ENCODE results near the gene SYCP2L.

SYCP2L gene

GRCh38 chr6:11008821-11009220 is 122.0 kb downstream of the SYCP2L start:
- DNase-seq (ENCODE audit: low read depth), result no peak

GRCh38 chr6:11009353-11009752 is 122.5 kb downstream of the SYCP2L start:
- DNase-seq (ENCODE audit: low read depth), result no peak

DNA sequence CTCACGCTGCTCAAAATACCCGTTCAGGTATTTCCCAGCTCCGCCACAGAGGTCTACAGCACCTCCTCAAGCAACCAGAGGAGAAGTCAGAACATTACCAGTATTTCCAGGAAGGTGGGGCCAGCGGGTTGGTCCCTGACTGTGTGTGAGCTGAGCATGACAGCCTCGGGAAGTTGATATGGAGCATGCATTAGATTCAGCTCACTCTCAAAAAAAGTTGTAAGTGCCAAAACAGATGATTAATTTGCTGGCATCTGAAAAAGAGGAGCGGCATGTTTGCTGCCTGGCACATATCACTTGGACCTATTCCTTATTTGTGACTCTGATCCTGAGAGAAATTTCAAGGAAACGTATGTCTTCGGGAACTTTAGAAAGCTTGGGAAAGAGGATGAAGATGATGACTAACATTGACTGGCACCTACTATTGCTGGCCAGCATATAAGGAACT is 125.0 kb downstream of the SYCP2L start:
- DNase-seq (ENCODE audit: low read depth), result no peak

GRCh38 chr6:11012295-11012754 is 125.5 kb downstream of the SYCP2L start:
- no peak for DNase-seq (ENCODE audit: low read depth)

- DNase-seq (ENCODE audit: low read depth), result no peak
These were observed 126.3 kb downstream of the SYCP2L start for GRCh38 chr6:11012976-11013720.

DNA sequence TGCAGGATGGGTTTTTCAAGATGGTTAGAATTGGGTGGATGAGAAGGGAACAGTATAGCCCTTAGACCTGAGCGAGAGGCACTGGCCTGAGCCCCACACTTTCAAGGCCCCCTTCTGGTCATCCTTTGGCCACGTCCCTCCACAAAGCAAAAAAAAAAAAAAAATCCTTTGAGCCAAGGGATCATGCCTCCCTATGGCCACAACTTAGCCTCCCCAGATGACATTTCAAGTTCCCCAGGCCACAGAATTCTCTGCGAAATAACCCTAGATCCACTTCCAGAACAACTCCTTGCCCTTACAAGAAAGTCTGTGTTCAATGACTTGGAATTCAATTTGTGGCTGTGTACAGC is 126.8 kb downstream of the SYCP2L start:
- DNase-seq (ENCODE audit: low read depth), result no peak

DNA sequence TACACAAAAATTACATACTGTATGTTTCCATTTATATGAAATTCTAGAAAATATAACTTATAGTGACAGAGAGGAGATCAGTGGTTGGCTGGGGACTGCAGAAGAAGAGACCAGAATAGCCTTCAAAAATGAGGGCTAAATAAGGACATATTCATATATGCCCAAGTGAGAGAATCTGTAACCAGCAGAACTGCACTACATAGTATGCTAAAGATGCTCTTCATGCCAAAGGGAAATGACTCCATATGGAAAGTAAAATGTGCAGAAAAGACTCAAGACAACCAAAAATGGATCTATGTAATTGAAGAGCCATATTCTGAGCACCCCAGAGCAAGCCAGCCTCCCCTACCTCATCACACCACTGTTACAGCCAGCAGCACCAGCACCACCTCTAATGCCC is 128.2 kb downstream of the SYCP2L start:
- no peak for DNase-seq (ENCODE audit: low read depth)

GRCh38 chr6:11016452-11016851 is 129.6 kb downstream of the SYCP2L start:
- no peak for DNase-seq (ENCODE audit: low read depth)

DNA sequence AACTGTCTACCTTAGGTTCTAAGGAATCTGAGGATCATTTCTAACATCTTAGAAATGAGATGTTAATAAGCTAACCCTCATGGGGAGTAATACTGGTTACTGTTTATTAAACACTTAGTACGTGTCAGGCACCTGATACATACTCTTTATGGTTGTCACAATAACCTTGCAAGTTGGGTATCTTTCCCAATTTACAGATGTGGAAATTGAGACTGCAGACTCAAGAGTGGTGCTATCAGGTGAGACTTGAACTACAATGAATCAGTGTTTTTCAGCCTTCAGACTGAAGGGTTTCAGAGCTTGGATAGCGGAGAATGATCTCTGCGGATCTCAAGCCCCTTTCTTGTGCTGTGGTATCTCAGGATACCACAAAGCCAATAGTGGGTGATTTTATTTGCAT is 130.2 kb downstream of the SYCP2L start:
- no peak for DNase-seq (ENCODE audit: low read depth)

DNA sequence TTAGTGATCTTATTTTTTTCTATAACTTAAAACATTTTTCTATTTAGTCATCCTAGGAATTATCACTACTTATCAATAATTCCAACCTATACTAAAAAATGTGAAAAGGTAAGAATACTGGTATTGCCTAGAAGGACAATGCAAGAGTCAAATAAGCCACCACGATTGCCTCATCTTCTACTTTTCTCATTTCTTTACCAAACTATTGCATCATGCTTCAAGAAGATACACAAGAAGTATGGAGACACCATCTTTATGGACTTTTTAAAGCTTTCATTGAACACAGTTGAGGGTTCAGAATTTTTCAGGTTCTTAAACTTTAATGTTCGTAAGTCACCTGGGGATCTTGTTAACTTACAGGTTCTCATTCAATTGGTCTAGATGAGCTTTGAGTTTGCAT is 131.4 kb downstream of the SYCP2L start:
- DNase-seq (ENCODE audit: low read depth), result no peak

GRCh38 chr6:11021003-11021402 is 134.2 kb downstream of the SYCP2L start:
- no peak for DNase-seq (ENCODE audit: low read depth)

DNA sequence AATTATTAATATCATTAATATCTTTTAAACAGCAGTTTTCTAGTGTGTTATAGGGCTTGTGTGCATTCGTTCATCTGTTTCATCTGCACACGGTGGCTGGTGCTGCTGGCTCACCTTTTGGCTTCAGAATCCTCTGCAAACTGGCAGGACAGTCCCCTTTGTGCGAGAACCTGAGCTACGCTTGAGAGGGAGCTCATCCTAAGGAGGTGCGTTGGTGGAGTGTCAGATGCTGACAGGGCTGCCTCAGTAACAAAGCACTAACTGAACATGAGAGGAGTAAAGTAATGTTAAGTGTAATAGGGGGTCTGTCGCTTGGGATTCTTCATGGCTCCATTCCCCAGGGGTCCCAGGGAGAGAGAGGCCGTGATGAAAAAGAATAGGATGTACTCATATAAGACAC is 134.9 kb downstream of the SYCP2L start:
- no peak for DNase-seq (ENCODE audit: low read depth)

GRCh38 chr6:11023032-11023431 is 136.2 kb downstream of the SYCP2L start:
- no peak for DNase-seq (ENCODE audit: low read depth)

Measured in activated T-cell treated with anti-CD3 and anti-CD28 coated beads for 1 hour (primary cell).